Psoas muscle (tissue), 8 donors: ENCODE measurements around the gene ARRB2. TPM values are rescaled to one million over a fixed set of nuclear protein-coding genes. Genes with fewer than 3 reads are reported as not detected.

ENCODE experiments used
- ATAC-seq, 4 donors: fragments of 200-7000 bp; cut with Tn5 transposase; one replicate each; pipeline ENCODE4 v1.9.1; 2020; ENCODE audit warnings: moderate library complexity in 3 of 4, mild to moderate bottlenecking in 2 of 4
- DNase-seq, 2 donors: peaks; one replicate each; pipeline ENCODE4 v3.0.0-alpha.2; 2020
- H3K27ac ChIP-seq: fragments of 200-600 bp; one replicate; pipeline ENCODE4 v1.8.0; 2022
- H3K27me3 ChIP-seq, 3 donors: fragments of 200-600 bp in 1 of 3; one replicate each; pipeline versions ENCODE4 v1.6.1 to v1.8.0; 2013 to 2022; ENCODE audit warnings: low read length in 2 of 3, mild to moderate bottlenecking in 2 of 3, moderate library complexity in 1 of 3; ENCODE audit not compliant: insufficient read depth in 3 of 3
- H3K36me3 ChIP-seq, 2 donors: fragments of 200-600 bp in 1 of 2; one replicate each; pipeline versions ENCODE4 v1.6.1 to v1.8.0; 2013 to 2022; ENCODE audit warnings: low read depth in 1 of 2, mild to moderate bottlenecking in 1 of 2, moderate library complexity in 1 of 2; ENCODE audit not compliant: insufficient read depth in 1 of 2
- H3K4me1 ChIP-seq: fragments of 200-600 bp; one replicate; pipeline ENCODE4 v1.8.0; 2022
- H3K4me3 ChIP-seq: fragments of 200-600 bp; one replicate; pipeline ENCODE4 v1.8.0; 2022; ENCODE audit warnings: mild to moderate bottlenecking
- H3K9me3 ChIP-seq: fragments of 200-600 bp; one replicate; pipeline ENCODE4 v1.8.0; 2022
- CTCF ChIP-seq: fragments of 200-600 bp; IDR thresholded peaks from one replicate; pipeline ENCODE4 v1.8.0; 2022; ENCODE audit warnings: antibody characterized with exemption
- WGBS, 3 donors: extraction: QIAGEN DNeasy Blood & Tissue Kit; methylation state at CpG; one replicate each; pipeline versions ENCODE4 v1.1.6 to v1.1.7; 2013; 5-methylcytosine and 5-hydroxymethylcytosine counted together
- intact Hi-C, 2 donors: fragments of 100-400 bp; cut with DNase I; formaldehyde crosslinking; loops; one replicate each; pipeline versions ENCODE4 v1.11.0 to v1.14.2; 2022
- polyA plus RNA-seq, 3 donors: library from polyadenylated mRNA; stranded (reverse); fragments of 200-250 nt; gene quantifications; one replicate each; pipeline ENCODE4 v1.2.3, GENCODE V29; 2013
- total RNA-seq, 4 donors: library from RNA; stranded (reverse); fragmentation: NEBNext Ultra II Directional in 2 of 4; extraction: Animal tissue kit (Norgen Biotek cat#: 25700) in 2 of 4; gene quantifications; one replicate each; pipeline versions ENCODE4 v1.2.1 to v1.2.4, GENCODE V29; 2021 to 2023
- donor health status: healthy with polysubstance abuse.
- donor health status: DM: no; HTN: no; CAD: no; lungs with moderate emphysema.
- donor health status: Bipolar disorder and iron deficiency.
- donor health status: healthy.
- donor health status: DM: yes; HTN: yes; CAD: no.
- donor health status: DM: no; HTN: no; CAD: no.
- donor health status: DM: no; HTN: no; CAD: no.
- donor health status: DM: yes; HTN: yes; CAD: no.

The ARRB2 gene
- total and polyA plus RNA-seq, 7 donors, result 6.6 to 16.5 (median 12.1) TPM

- peaks cover 4 to 76% (median 7%) of the 10 kb centered on the region in 3 donors for H3K27me3 ChIP-seq
- intact Hi-C loops, result no loop called here
Observed at GRCh38 chr17:4751932-4752331, 41.5 kb downstream of the ARRB2 start.

GRCh38 chr17:4753392-4753791 lies 43.0 kb downstream of the ARRB2 start:
- no peak for ATAC-seq
- intact Hi-C loops, result no loop called here
- Histone ChIP-seq H3K9me3 (no peaks in the 10 kb centered on the region), H3K27me3 (peaks cover 4 to 66% (median 7%) of the 10 kb centered on the region in 3 donors), H3K4me3 (no peak overlapping the region), H3K27ac (no peak overlapping the region), H3K4me1 (no peaks in the 10 kb centered on the region), H3K36me3 (no peaks in the 10 kb centered on the region)
- WGBS, 3 donors, result 79 to 85% (median 81%) methylated on average over 1 of the region's 1 CpG
- no peak for DNase-seq
- no peak for TF ChIP-seq CTCF

More at GRCh38 chr17:4751932-4752331, 41.5 kb downstream of the ARRB2 start:
- no peak overlapping the region for H3K4me3 ChIP-seq
- ATAC-seq (no peak), DNase-seq (no peak)
- 52 to 63% (median 55%) methylated on average over 5 of the region's 5 CpGs for WGBS, 3 donors
- no peaks in the 10 kb centered on the region for H3K36me3 ChIP-seq
- H3K4me1 ChIP-seq, result no peaks in the 10 kb centered on the region
- no peak for TF ChIP-seq CTCF
- no peaks in the 10 kb centered on the region for H3K9me3 ChIP-seq
- H3K27ac ChIP-seq, result no peak overlapping the region

- ATAC-seq, result no peak
- intact Hi-C loops, result no loop called here
- no peak overlapping the region for H3K27ac ChIP-seq
Observed at GRCh38 chr17:4759776-4760236, 49.4 kb downstream of the ARRB2 start.

GRCh38 chr17:4764595-4764994 lies 54.2 kb downstream of the ARRB2 start:
- Histone ChIP-seq H3K4me3 (no peak overlapping the region), H3K27me3 (no peaks in the 10 kb centered on the region), H3K36me3 (no peaks in the 10 kb centered on the region), H3K4me1 (no peaks in the 10 kb centered on the region), H3K9me3 (no peaks in the 10 kb centered on the region), H3K27ac (no peak overlapping the region)
- ATAC-seq (no peak), DNase-seq (no peak)
- no peak for TF ChIP-seq CTCF
- intact Hi-C loops, result no loop called here
- 61 to 71% (median 69%) methylated on average over 3 of the region's 3 CpGs for WGBS, 3 donors

More at GRCh38 chr17:4759776-4760236, 49.4 kb downstream of the ARRB2 start:
- 81 to 84% (median 83%) methylated on average over 10 of the region's 10 CpGs for WGBS, 3 donors
- peaks cover 0 to 9% (median 0%) of the 10 kb centered on the region in 3 donors for H3K27me3 ChIP-seq
- no peaks in the 10 kb centered on the region for H3K9me3 ChIP-seq
- no peaks in the 10 kb centered on the region for H3K4me1 ChIP-seq
- TF ChIP-seq CTCF, result no peak
- H3K36me3 ChIP-seq, result no peaks in the 10 kb centered on the region
- no peak overlapping the region for H3K4me3 ChIP-seq
- DNase-seq, result peak in 1 of 2 donors; percentile 1

- 80 to 85% (median 83%) methylated on average over 3 of the region's 3 CpGs for WGBS, 3 donors
- H3K36me3 ChIP-seq, result no peaks in the 10 kb centered on the region
- TF ChIP-seq CTCF, result no peak
- H3K4me3 ChIP-seq, result no peak overlapping the region
- DNase-seq (no peak), ATAC-seq (no peak)
- peaks cover 0 to 5% (median 0%) of the 10 kb centered on the region in 3 donors for H3K27me3 ChIP-seq
- H3K9me3 ChIP-seq, result no peaks in the 10 kb centered on the region
- intact Hi-C loops, result no loop called here
- H3K4me1 ChIP-seq, result no peaks in the 10 kb centered on the region
- no peak overlapping the region for H3K27ac ChIP-seq
Observed at GRCh38 chr17:4766201-4766600, 55.8 kb downstream of the ARRB2 start.
